Right lobe of liver (tissue), 4 donors: ENCODE data around the gene ERC2.
A peak's percentile ranks its signal among the peaks of the same experiment; 100 is the strongest.

Experiments used
- CTCF ChIP-seq, 4 donors: fragments of 200-600 bp in 3 of 4; fragments of 450-650 bp in 1 of 4; IDR thresholded peaks; one replicate each; pipeline versions ENCODE4 v1.5.1 to v1.8.0; 2016 to 2022; ENCODE audit warnings: antibody characterized with exemption in 4 of 4, mild to moderate bottlenecking in 2 of 4
- POLR2A ChIP-seq: fragments of 450-650 bp; IDR thresholded peaks from one replicate; pipeline ENCODE4 v1.6.1; 2017; ENCODE audit warnings: antibody characterized with exemption, mild to moderate bottlenecking
- donor health status: DM: no; HTN: no; CAD: no.
- donor health status: DM: no; HTN: no; CAD: no.
- donor health status: DM: no; HTN: yes; CAD: no.

DNA sequence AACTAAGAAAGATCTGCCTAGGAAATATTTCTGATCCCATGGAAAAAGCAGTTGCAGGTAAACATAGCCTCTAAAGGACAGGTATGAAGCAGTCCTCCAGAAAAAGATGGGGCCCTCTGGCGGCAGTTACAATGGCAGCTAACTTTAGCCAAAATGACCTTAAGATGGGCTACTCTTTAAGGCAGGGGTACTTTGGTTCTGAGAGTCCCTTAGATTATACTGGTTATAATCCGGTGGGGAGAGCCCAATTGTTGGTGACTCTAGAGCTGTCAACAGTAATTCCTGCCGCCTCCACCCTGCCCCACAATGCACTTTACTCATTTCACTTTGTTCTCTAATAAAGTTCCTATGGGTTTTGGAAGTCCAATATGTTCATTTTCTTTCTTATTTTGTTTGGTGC, 568.4 kb downstream of the ERC2 start:
- TF ChIP-seq CTCF (IDR thresholded peaks at IDR 0.05) = peak; percentile 27 to 43 (median 36)
- TF ChIP-seq POLR2A = no peak
